ENCODE measurements around the gene KMT2E. TPM values are rescaled to one million over a fixed set of nuclear protein-coding genes. Genes with fewer than 3 reads are reported as not detected.

The KMT2E gene
- total and polyA plus RNA-seq, 7 donors: 6.2 to 40.9 (median 24.0) TPM

DNA sequence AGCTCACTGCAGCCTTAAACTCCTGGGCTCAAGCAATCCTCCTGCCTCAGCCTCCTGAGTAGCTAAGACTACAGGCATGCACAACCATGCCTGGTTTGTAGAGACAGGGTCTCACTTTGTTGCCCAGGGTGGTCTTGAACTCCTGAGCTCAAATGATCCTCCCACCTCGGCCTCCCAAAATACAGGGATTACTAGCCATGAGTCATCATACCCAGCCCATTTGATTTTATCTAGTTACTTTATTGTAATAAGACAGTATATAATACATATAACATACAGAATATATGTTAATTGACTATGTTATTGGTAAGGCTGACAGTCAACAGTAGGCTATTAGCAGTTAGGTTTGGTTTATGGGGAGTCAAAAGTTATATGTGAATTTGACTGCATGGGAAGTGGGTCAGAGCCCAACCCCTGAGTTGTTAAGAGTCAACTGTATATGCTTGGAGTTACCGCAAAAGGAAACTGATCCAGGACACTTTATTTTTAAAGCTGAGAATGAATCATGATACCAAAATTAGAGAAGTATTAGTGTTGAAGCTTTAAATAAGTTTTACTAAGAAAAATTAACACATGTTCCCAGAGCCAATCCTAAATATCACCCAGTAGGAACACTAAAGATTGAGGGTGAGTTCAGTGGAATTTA lies 20.7 kb upstream of the KMT2E start:
- ATAC-seq: peak; percentile 86 to 94 (median 90)
- Histone ChIP-seq H3K4me1 (peaks cover 70% of the 10 kb centered on the region), H3K27ac (peak overlapping the region; percentile 82), H3K9me3 (no peaks in the 10 kb centered on the region), H3K27me3 (ENCODE audit: insufficient read depth in 3 of 3, low read length in 2 of 3) (no peaks in the 10 kb centered on the region), H3K36me3 (ENCODE audit: insufficient read depth in 1 of 2, low read depth in 1 of 2) (peaks cover 0 to 13% of the 10 kb centered on the region in 2 donors), H3K4me3 (peak overlapping the region; percentile 8)
- TF ChIP-seq, protein P1, sequence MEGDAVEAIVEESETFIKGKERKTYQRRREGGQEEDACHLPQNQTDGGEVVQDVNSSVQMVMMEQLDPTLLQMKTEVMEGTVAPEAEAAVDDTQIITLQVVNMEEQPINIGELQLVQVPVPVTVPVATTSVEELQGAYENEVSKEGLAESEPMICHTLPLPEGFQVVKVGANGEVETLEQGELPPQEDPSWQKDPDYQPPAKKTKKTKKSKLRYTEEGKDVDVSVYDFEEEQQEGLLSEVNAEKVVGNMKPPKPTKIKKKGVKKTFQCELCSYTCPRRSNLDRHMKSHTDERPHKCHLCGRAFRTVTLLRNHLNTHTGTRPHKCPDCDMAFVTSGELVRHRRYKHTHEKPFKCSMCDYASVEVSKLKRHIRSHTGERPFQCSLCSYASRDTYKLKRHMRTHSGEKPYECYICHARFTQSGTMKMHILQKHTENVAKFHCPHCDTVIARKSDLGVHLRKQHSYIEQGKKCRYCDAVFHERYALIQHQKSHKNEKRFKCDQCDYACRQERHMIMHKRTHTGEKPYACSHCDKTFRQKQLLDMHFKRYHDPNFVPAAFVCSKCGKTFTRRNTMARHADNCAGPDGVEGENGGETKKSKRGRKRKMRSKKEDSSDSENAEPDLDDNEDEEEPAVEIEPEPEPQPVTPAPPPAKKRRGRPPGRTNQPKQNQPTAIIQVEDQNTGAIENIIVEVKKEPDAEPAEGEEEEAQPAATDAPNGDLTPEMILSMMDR (IDR thresholded peaks at IDR 0.05): no peak
- intact Hi-C loops (cut with DNase I): no loop called here
- no peak for DNase-seq
- 28 to 37% (median 37%) methylated on average over 2 of the region's 2 CpGs for WGBS, 3 donors

DNA sequence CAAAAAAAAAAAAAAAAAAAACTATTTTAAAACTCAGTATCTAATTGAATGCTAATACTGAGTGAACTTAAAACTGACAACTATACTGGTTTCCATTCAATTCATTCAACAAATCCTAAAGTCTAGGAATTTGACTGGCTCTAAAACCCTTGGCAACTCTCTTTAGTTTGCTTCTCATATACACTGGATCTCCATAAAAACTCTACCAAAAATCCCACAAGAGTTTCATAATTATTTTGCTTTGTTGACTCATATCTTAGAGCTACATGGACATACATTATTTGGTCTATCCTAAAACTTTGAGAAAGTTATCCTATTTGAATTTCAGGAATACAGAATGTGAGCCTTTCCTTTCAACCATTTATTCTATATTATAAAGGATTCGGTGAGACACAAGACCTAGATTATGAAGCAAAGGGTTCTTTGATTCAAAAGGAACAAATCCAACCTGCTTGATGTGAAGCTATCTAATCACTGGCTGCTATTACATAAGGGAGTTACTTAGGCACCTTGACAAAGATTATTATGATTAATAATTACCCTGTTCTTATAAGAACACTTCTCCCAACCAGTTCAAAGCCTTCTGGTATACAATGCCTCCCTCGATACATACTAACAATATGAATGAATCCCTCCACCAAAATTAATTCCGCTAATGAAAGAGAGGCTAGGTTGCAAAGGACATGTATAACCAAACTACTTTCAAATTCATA lies 15.8 kb upstream of the KMT2E start:
- H3K36me3 ChIP-seq (ENCODE audit: insufficient read depth in 1 of 2, low read depth in 1 of 2): peaks cover 0 to 4% of the 10 kb centered on the region in 2 donors
- TF ChIP-seq, protein P1 (IDR thresholded peaks at IDR 0.05): no peak
- ATAC-seq (no peak), DNase-seq (no peak)
- intact Hi-C loops (cut with DNase I): no loop called here
- no peaks in the 10 kb centered on the region for H3K27me3 ChIP-seq (ENCODE audit: insufficient read depth in 3 of 3, low read length in 2 of 3)
- H3K4me1 ChIP-seq: peaks cover 99% of the 10 kb centered on the region
- WGBS, 3 donors: 82 to 92% (median 83%) methylated on average over 3 of the region's 3 CpGs
- peak overlapping the region; percentile 42 for H3K27ac ChIP-seq
- H3K9me3 ChIP-seq: no peaks in the 10 kb centered on the region
- no peak overlapping the region for H3K4me3 ChIP-seq

DNA sequence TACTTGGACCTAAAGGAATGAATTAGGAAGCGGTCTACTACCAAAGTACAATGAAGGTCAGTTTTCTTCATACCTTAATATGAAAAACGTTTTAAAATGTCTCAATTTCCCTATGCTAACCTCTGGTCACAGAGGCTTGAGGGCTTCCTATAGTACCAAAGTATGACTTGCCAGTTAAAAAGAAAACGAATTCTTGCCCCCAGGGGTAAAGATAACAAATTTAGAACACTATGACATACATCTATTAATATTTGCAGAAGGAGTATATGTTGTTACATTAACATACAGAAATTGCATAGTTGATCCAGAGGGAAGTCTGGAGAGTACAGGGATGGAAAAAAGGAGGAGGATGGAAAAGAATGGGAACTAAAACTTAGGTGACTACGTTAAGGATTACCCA lies 13.8 kb upstream of the KMT2E start:
- Histone ChIP-seq H3K9me3 (no peaks in the 10 kb centered on the region), H3K4me3 (no peak overlapping the region), H3K27ac (peak overlapping the region; percentile 100), H3K36me3 (ENCODE audit: insufficient read depth in 1 of 2, low read depth in 1 of 2) (peaks cover 0 to 4% of the 10 kb centered on the region in 2 donors), H3K4me1 (peaks cover 98% of the 10 kb centered on the region), H3K27me3 (ENCODE audit: insufficient read depth in 3 of 3, low read length in 2 of 3) (no peaks in the 10 kb centered on the region)
- WGBS, 3 donors: 30 to 41% (median 35%) methylated on average over 4 of the region's 4 CpGs
- intact Hi-C loops (cut with DNase I): no loop called here
- ATAC-seq (no peak), DNase-seq (no peak)
- TF ChIP-seq, protein P1 (IDR thresholded peaks at IDR 0.05): no peak

DNA sequence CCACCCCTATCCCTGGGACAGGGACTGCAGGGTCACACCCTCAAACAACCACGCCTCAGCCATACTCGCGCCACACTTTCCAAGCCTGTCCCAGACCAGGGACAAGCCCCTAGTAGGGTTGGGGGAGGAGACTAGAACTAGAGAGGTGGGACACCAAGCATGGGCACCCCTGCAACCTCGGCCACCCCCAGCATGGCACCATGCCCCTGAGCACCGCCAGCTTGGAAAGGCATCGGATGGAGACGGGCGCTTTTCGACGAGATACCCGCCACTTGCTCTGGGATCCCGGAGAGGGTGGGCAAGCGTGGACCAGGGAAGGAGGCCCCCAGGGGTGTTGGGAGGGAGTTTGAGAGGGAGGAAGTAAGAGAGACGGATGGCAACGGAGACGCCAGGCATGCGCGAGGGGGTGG lies 13.1 kb upstream of the KMT2E start:
- TF ChIP-seq, protein P1 (IDR thresholded peaks at IDR 0.05): no peak
- Histone ChIP-seq H3K36me3 (ENCODE audit: insufficient read depth in 1 of 2, low read depth in 1 of 2) (peaks cover 0 to 4% of the 10 kb centered on the region in 2 donors), H3K27me3 (ENCODE audit: insufficient read depth in 3 of 3, low read length in 2 of 3) (no peaks in the 10 kb centered on the region), H3K9me3 (no peaks in the 10 kb centered on the region), H3K27ac (peak overlapping the region; percentile 100), H3K4me3 (peak overlapping the region; percentile 38), H3K4me1 (peaks cover 90% of the 10 kb centered on the region)
- intact Hi-C loops (cut with DNase I): no loop called here
- WGBS, 3 donors: 80 to 88% (median 80%) methylated on average over 18 of the region's 18 CpGs
- DNase-seq (no peak), ATAC-seq (peak in 1 of 4 donors; percentile 6)
